Ureter (tissue), 1 donor: ENCODE data around the gene OR4S1. TPM values are rescaled to one million over a fixed set of nuclear protein-coding genes. Genes with fewer than 3 reads are reported as not detected.
"Not testable (repeated sequence)": the region's sequence is repeated elsewhere in the genome, so short reads cannot be mapped to it uniquely, and the experiment has no call there.

Experiments used
- DNase-seq: peaks from one replicate; pipeline ENCODE4 v3.0.0-alpha.2; 2020; ENCODE audit warnings: low spot score
- total RNA-seq: library from RNA; stranded (reverse); gene quantifications from one replicate; pipeline ENCODE4 v1.2.4, GENCODE V29; 2023
- donor health status: DM: yes; HTN: yes; CAD: no.

OR4S1 gene, protein sequence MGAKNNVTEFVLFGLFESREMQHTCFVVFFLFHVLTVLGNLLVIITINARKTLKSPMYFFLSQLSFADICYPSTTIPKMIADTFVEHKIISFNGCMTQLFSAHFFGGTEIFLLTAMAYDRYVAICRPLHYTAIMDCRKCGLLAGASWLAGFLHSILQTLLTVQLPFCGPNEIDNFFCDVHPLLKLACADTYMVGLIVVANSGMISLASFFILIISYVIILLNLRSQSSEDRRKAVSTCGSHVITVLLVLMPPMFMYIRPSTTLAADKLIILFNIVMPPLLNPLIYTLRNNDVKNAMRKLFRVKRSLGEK
- total RNA-seq: not detected

- DNase-seq: no peak
These were observed at the start of gene OR4S1 for GRCh38 chr11:48305923-48306322. Gene OR4S1 (plus strand): TSS chr11:48306223. CDS start chr11:48306223, 0 bp downstream.

DNA sequence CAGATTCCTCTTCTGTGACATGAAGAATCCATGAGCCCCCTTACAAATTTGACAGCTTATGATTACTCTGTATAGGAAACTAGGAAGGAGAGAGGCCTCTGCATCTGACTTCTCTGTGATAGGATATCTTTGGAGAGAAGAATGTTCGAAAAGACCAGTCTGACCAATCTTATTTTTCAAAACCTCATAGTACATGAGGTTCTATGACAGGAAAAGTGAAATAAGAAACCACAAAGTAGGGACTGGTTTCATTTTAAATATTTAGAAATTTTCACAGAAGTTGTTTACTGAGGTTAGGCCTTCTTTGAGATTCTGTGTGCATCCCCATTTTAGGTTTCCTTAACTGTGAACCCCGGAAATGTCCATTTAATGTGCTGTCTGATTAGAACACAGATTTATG, 44.4 kb upstream of the OR4S1 start:
- DNase-seq: no peak

GRCh38 chr11:48263423-48263911, 42.6 kb upstream of the OR4S1 start, which contains the start of gene OR4X1:
Gene OR4X1 (plus strand): TSS chr11:48263861. CDS start chr11:48263861, 0 bp downstream.
- no peak for DNase-seq

GRCh38 chr11:48270621-48271020, 35.4 kb upstream of the OR4S1 start:
- no peak for DNase-seq

- no peak for DNase-seq
These were observed 33.4 kb upstream of the OR4S1 start for GRCh38 chr11:48272606-48273005.

DNA sequence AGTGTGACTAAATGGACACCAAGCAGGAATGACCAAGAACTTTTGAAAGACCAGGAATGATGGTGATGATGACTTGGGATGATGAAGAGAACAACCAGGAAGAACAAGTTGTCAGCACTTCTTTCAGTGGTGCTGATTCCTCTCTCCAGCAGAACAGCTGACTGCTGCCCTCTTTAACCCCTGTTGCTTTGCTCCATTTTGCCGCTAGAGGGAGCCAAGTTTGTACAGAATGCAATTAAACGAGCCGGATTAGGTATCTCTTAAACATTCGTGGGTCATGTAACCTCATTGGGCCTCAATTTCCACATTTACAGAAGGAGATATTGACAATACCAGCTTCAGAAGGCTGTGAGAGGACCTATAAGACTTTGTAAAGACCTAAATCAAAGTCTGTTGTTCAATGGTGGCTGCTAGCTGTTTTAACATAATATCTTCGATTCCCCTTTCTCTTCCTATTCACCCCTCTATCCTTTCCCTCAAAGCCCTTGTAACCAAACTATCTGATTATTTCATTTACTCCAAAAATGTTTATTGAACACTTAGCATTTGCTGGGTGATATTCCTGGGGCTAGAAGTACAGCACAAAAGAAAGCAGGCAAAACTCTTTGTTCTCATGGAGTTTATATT, 1.9 kb downstream of the OR4S1 start:
- DNase-seq: peak; percentile 58

GRCh38 chr11:48313590-48313989, 7.6 kb downstream of the OR4S1 start:
- not testable (repeated sequence) for DNase-seq

GRCh38 chr11:48319813-48320212, 13.8 kb downstream of the OR4S1 start:
- not testable (repeated sequence) for DNase-seq

DNA sequence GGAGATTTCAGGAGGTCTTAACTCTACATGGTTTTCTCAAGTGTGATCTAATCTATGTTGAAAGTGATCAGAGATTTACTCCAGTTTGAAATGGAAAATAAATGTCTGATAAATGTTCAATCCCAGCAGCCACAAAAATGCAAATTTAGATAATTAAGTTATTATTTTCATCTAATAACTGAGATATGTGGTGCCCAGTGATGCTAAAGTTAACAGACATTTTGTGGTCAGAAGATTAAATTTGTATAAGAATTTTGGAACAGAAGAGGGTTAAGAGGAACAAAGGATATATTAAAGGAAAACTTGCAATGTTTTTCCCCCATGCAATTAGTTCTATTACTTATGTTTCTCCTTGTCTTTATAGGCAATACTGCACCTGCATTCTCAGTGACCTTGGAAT, 18.6 kb downstream of the OR4S1 start, which contains the start of gene OR4C3:
TSS of gene OR4C3 (plus strand) at position 301 of the 400 bp plus-strand sequence. CDS start 102 bp downstream, outside the sequence.
- not testable (repeated sequence) for DNase-seq

GRCh38 chr11:48341466-48341865, 35.4 kb downstream of the OR4S1 start:
- no peak for DNase-seq

DNA sequence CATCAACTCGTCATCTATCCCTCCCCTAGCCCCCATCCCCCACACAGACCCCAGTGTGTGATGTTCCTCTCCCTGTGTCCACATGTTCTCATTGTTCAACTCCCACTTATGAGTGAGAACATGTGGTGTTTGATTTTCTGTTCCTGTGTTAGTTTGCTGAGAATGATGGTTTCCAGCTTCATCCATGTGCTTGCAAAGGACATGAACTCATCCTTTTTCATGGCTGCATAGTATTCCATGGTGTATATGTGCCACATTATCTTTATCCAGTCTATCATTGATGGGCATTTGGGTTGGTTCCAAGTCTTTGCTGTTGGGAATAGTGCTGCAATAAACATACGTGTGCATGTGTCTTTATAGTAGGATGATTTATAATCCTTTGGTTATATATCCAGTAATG, 36.5 kb downstream of the OR4S1 start:
- DNase-seq: not testable (repeated sequence)

GRCh38 chr11:48346286-48346685, 40.3 kb downstream of the OR4S1 start:
- not testable (repeated sequence) for DNase-seq

DNA sequence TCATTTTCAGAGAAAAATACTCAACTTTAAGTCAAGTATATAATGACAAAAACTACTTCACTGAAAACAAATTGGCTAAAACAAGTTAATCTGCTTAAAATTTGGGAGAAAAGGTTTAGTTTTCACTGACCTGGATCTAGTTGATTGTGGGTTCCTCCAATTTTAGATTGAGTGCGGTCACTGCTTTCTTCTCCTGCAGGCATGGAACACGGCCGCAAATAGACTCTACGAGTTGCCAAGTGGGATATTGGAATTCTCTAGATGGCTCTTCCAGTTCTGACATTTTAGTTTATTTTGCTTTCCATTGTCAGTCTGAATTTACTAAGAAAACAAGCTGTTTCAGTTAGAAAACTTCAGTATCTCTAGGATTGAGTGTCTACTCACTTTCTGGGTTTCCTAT, 48.0 kb downstream of the OR4S1 start:
- DNase-seq: no peak

DNA sequence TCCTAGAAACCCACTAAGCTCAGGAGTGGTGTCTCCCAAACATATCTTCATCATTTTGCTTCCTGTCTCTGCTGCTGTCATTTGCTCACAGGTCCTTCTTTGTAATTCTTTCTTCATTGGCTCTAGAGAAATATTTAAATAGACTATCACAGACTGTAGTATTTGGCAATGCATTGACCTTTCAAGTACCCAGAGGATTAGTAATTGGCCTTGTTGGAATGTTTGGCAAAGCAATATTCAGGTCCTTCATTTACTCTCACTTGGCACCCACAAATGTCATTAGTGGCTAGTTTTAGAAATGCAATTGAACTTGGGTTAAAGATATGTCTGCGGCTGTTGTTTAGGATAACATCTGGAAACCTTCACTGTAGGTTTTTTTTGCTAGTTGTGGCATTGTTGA, 48.7 kb downstream of the OR4S1 start:
- DNase-seq: no peak

Other genes starting within 250 kb of the OR4S1 start
- not detected for gene OR4B1, start 89.4 kb upstream of the OR4S1 start, total RNA-seq
- gene OR4X2, start 61.1 kb upstream of the OR4S1 start, total RNA-seq: not detected
- not detected for gene OR4X1, start 42.4 kb upstream of the OR4S1 start, total RNA-seq
- not detected for gene OR4C3, start 18.7 kb downstream of the OR4S1 start, total RNA-seq
- gene OR4C5, start 60.2 kb downstream of the OR4S1 start, total RNA-seq: not detected
- gene OR4A47, start 182.6 kb downstream of the OR4S1 start, total RNA-seq: not detected